Measurements from ENCODE around the gene IL10RB.

Gene IL10RB

GRCh38 chr21:33283203-33283602 lies 17.0 kb downstream of the IL10RB start:
- TF ChIP-seq, protein P1, sequence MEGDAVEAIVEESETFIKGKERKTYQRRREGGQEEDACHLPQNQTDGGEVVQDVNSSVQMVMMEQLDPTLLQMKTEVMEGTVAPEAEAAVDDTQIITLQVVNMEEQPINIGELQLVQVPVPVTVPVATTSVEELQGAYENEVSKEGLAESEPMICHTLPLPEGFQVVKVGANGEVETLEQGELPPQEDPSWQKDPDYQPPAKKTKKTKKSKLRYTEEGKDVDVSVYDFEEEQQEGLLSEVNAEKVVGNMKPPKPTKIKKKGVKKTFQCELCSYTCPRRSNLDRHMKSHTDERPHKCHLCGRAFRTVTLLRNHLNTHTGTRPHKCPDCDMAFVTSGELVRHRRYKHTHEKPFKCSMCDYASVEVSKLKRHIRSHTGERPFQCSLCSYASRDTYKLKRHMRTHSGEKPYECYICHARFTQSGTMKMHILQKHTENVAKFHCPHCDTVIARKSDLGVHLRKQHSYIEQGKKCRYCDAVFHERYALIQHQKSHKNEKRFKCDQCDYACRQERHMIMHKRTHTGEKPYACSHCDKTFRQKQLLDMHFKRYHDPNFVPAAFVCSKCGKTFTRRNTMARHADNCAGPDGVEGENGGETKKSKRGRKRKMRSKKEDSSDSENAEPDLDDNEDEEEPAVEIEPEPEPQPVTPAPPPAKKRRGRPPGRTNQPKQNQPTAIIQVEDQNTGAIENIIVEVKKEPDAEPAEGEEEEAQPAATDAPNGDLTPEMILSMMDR (IDR thresholded peaks at IDR 0.05; ENCODE audit: low read depth, low read length): no peak
- no peak for DNase-seq (ENCODE audit: extremely low read depth, low read depth)

GRCh38 chr21:33286076-33286475 lies 19.9 kb downstream of the IL10RB start:
- DNase-seq (ENCODE audit: extremely low read depth, low read depth): no peak
- TF ChIP-seq, protein P1 (IDR thresholded peaks at IDR 0.05; ENCODE audit: low read depth, low read length): no peak

- TF ChIP-seq, protein P1 (IDR thresholded peaks at IDR 0.05; ENCODE audit: low read depth, low read length): no peak
- DNase-seq (ENCODE audit: extremely low read depth, low read depth): no peak
Observed at GRCh38 chr21:33286600-33287456, 20.7 kb downstream of the IL10RB start.

DNA sequence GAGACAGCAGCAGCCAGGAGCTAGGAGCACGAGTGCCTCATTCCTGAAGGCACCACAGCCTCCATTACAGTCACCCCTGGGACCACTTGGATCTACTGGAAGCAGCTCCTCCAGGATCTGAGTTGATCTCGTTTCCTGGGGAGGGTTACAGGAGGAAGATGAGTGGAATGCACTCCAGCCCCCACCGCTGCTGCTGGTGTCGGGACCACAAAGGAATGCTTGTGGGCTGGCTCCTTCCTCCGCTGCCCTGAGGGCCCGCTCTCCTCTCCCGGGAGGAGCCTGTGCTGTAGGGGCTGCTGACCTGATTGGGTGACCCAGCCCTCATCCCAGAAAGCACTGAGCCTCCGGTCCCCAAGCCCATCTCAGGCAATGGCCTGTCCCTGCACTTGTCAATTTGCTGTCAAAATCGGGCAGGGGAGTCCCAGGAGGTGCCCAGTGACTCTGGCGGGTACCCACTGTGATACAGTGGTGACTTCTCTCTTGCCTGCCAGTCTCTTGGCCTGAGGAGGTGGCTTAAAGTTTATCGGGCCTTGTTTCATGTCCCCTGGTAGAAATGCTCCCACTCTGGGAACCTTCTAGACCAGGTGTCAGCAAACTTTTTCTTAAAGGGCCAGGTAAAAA lies 23.1 kb downstream of the IL10RB start:
- DNase-seq (ENCODE audit: extremely low read depth, low read depth): no peak
- TF ChIP-seq, protein P1 (IDR thresholded peaks at IDR 0.05; ENCODE audit: low read depth, low read length): no peak

DNA sequence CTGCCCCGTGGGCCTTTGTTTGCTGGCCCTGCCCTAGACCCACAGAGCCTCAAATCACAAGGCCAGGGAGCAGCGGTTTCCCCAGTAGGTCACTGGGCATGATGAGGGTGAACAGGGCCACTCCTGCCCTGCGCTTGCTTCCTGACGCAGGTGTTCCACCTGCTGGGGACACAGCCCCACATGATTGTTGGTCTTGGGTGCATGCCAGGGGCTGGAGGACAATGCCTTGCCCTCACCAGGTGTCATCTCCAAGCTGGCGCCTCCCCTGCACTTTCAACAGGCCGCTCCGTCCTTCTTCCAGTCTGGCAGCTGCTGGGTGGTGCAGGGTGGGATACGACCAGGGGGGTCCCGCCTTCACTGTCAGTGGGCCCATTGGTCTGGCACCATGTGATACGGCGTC lies 24.3 kb downstream of the IL10RB start:
- TF ChIP-seq, protein P1 (IDR thresholded peaks at IDR 0.05; ENCODE audit: low read depth, low read length): no peak
- no peak for DNase-seq (ENCODE audit: extremely low read depth, low read depth)

- TF ChIP-seq, protein P1 (IDR thresholded peaks at IDR 0.05; ENCODE audit: low read depth, low read length): no peak
- no peak for DNase-seq (ENCODE audit: extremely low read depth, low read depth)
Observed at GRCh38 chr21:33291686-33292085, 25.5 kb downstream of the IL10RB start.

GRCh38 chr21:33292724-33293123 lies 26.6 kb downstream of the IL10RB start:
- TF ChIP-seq, protein P1 (IDR thresholded peaks at IDR 0.05; ENCODE audit: low read depth, low read length): no peak
- DNase-seq (ENCODE audit: extremely low read depth, low read depth): no peak
